Skin of body (tissue), 2 donors: Measurements from ENCODE around the gene ZNF423. TPM values are rescaled to one million over a fixed set of nuclear protein-coding genes. Genes with fewer than 3 reads are reported as not detected.

Source experiments
- DNase-seq: peaks from one replicate; lab custom pipeline; 2025; lab: John Stamatoyannopoulos, UW
- total RNA-seq: library from RNA; depleted of rRNA; stranded (reverse); fragments of >200 nt; gene quantifications from one replicate; pipeline ENCODE4 v1.2.3, GENCODE V29; 2014

ZNF423 gene
- total RNA-seq, 1 donor from 2014 or later, result 8.0 TPM

DNA sequence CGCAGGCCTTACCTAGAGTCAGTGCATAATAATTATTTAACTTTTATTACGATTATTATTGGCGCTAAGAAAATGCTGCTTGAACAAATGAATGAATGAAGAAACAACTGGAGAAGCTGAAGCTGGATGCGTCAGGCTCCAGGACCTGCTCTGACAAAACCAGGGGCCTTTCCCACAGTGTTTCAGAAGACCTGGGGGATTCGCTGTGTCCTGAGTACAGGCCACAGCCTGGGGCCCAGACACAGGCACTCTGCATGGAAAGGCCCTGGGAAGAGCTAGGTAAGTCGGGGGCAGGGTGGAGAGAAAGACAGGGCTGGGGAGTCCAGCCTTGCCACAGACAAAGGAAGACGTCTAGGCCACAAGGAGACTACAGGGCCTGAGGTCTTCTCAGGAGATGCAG is 226.1 kb downstream of the ZNF423 start:
- DNase-seq, result no peak

GRCh38 chr16:49628148-49628547 is 227.8 kb downstream of the ZNF423 start:
- DNase-seq, result no peak

DNA sequence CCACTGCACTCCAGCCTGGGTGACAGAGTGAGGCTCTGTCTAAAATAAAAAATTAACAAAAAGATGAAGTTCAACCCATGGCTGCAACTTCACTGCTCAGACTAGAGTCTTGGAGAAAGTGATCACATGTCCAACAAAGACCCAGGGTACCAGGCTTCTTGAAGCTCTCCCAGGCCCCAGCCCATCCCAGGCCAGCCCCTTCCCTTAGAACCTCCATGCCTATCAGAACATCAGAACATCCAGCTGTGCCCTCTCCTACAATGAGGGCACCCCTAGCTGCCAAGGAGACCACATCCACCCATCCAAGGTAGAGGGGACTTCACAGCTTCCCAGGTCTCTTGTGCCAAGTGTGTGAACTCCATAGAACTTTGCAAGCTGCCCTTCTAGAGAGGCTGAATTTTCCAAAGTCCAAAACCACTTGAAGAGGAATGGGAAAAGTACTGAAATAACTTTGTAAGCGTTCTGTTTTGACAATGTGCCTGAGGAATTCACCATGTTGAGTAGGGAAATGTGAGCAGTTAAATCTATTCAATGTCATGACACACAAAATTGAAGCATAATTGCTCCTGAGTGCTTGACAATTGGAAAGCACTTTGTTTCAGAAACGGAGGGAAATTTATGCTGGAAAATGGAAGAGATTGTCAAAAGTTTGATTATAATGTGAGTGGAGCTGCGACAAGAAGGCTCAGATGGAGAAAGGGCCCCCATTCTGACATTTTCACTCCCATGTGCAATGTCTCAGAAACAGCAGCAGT is 230.4 kb downstream of the ZNF423 start:
- no peak for DNase-seq

- DNase-seq, result no peak
Observed at GRCh38 chr16:49623501-49624266, 232.2 kb downstream of the ZNF423 start.

- DNase-seq, result no peak
Observed at GRCh38 chr16:49622421-49623402, 233.2 kb downstream of the ZNF423 start.

GRCh38 chr16:49622084-49622390 is 233.9 kb downstream of the ZNF423 start:
- DNase-seq, result no peak

DNA sequence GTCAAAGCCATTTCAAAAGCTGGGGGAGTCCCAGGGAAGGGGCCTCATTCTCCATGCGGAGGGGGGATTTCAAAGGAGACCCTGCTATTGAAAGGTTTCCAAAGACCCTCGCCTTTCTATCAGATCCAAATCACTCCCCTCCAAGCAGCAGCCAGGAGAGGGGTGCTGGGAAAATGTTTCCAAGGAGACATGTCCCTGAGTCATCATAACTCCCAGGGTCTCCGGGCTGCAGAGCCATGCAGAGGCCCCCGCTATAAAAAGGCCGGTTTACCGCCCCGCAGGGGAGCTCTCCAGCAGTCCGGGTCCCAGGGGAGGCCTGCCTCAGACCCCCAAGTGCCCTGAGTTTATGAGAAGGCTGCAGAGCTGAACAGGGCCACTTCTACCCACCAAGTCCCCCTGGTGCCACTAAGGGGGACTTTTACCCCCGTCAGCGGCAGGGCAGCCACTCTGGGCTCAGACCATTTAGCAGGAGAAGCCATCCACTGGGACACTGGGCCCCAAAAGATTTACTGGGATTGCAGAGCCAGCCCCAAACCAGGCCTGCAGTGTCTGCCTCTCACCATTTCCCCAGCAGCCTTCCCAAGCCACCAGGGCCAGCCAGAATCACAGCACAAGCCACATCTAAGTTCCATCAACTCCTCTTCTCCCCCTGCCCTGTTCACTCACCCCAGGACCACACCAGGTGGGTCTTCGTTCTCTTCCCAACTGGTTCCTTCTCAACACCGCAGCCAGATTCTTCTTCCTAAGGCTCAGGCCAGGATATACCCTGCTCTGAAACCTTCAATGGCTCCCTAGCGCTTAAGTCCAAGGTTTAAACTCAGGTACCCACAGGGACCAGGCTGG is 234.4 kb downstream of the ZNF423 start:
- DNase-seq, result no peak

- DNase-seq, result no peak
Observed at GRCh38 chr16:49620869-49621240, 235.1 kb downstream of the ZNF423 start.

GRCh38 chr16:49620158-49620868 is 235.6 kb downstream of the ZNF423 start:
- DNase-seq, result no peak

DNA sequence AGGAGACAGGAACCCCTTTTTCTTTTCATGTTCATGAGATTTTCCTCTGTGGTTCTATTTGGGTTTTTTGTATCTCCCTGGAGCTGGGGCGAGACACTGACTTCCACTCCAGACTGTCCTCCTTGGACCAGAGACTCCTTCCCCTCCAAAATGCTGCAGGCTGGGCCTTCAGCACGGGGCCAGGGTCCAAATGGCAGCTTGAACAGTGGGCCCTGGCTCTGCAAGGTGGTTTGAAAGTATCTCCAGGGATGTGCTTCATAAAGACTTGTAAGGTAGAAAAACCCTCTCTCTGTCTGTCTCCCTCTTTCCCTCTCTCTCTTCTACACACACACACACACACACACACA is 236.1 kb downstream of the ZNF423 start:
- no peak for DNase-seq

DNA sequence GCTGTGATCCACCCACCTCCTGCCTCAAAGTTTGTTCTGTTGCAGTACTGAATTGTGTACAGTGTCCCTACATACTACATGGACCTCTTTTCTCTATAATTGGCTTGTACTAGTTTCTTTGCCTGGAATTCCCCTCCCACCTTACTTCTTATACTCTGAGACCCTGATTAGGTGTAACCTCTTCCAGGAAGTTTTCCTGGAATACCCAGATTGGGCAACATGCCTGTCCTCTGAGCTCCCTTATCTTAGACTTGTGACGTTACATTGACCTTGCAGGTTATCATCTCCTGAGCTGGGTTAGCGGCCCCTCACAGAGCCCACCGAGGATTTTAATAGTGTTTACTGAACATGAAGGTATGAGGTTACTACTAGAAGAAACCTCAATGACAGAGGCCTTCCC is 237.0 kb downstream of the ZNF423 start:
- DNase-seq, result no peak

GRCh38 chr16:49617710-49618330 is 238.1 kb downstream of the ZNF423 start:
- DNase-seq, result no peak

- DNase-seq, result no peak
Observed at GRCh38 chr16:49617016-49617629, 238.8 kb downstream of the ZNF423 start.

GRCh38 chr16:49615576-49615975 is 240.3 kb downstream of the ZNF423 start:
- DNase-seq, result no peak

DNA sequence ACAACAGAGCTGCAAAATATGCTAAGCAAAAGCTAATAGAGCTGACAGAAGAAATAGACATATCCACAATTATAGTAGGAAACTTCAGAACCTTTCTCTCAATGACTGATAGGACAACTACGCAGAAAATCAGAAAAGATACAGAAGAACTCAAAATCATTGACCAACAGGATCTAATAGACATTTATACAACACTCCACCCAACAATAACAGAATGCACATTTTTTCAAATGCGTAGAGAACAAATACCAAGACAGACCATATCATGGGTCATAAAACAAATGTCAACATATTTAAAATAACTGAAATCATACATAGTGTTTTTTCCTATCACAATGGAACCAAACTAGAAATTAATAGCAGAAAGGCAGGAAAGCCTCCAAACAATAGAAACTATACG is 244.9 kb downstream of the ZNF423 start:
- no peak for DNase-seq

GRCh38 chr16:49608779-49609178 is 247.1 kb downstream of the ZNF423 start:
- DNase-seq, result no peak

DNA sequence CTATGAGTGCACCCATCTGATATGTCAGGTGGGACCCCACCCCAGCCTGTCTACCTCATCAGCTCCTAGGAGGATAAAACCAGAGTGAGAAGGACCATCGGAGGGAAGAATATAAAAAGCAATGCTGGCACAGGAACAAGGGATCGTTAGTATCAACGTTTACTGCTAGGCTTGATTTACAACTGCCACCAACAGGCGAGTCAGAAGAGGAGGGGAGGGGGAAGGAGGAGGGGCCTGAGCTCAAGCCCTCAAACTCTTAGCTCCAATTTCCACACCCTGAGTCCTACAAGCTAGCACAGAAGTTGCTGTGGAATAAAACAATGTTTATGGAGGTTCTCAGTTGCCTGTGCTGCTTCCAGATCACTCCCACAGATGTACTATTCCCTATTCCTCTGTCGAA is 247.8 kb downstream of the ZNF423 start:
- DNase-seq, result no peak

GRCh38 chr16:49605536-49606254 is 250.2 kb downstream of the ZNF423 start:
- no peak for DNase-seq

GRCh38 chr16:49604602-49605001 is 251.3 kb downstream of the ZNF423 start:
- DNase-seq, result no peak
